Measurements from ENCODE around the gene NECAB2.

GRCh38 chr16:83932304-83932703 lies 35.7 kb upstream of the NECAB2 start:
- TF ChIP-seq PHF8 (IDR thresholded peaks at IDR 0.05; ENCODE audit: borderline replicate concordance, low read depth) (no peak), KDM1A (IDR thresholded peaks at IDR 0.05; ENCODE audit: low read depth) (no peak), ZSCAN20 (CRISPR knock-in tag; IDR thresholded peaks at IDR 0.05) (no peak), CTCF (IDR thresholded peaks at IDR 0.05) (no peak), MAX (IDR thresholded peaks at IDR 0.05) (no peak), FOSB (CRISPR knock-in tag; IDR thresholded peaks at IDR 0.05) (no peak), CEBPB (IDR thresholded peaks at IDR 0.05) (no peak), CHD2 (IDR thresholded peaks at IDR 0.05; ENCODE audit: low read length, partially characterized antibody) (no peak), EP300 (IDR thresholded peaks at IDR 0.05) (no peak), HOXB13 (CRISPR knock-in tag; IDR thresholded peaks at IDR 0.05; ENCODE audit: low read depth) (no peak)

All from A549 (cell line).